HCT116 (cell line): ENCODE data around the gene C10orf95.
A peak's percentile ranks its signal among the peaks of the same experiment; 100 is the strongest.

Experiments
- CEBPB ChIP-seq: IDR thresholded peaks from 2 replicates; pipeline ENCODE4 v1.6.1; 2012; ENCODE audit warnings: low read depth
- EZH2 ChIP-seq: fragments of 200-600 bp; sonication (generic); IDR thresholded peaks from 2 replicates; pipeline ENCODE4 v1.6.1; 2017; ENCODE audit warnings: antibody characterized with exemption, mixed run types
- EZH2phosphoT487 ChIP-seq: fragments of 200-600 bp; IDR thresholded peaks from 2 replicates; pipeline ENCODE4 v1.6.1; 2018; ENCODE audit warnings: antibody characterized with exemption, borderline replicate concordance
- MAX ChIP-seq: IDR thresholded peaks from 2 replicates; pipeline ENCODE4 v1.6.1; 2012
- POLR2A ChIP-seq: IDR thresholded peaks from 2 replicates; pipeline ENCODE4 v1.7.0; 2011; ENCODE audit warnings: borderline replicate concordance; ENCODE audit not compliant: insufficient read depth, insufficient read length; ENCODE audit errors: extremely low read depth
- POLR2AphosphoS5 ChIP-seq: IDR thresholded peaks from 2 replicates; pipeline ENCODE4 v1.6.1; 2011; ENCODE audit warnings: mild to moderate bottlenecking, low read depth, low read length, moderate library complexity
- TF ChIP-seq, protein P1 (sequence below), 3 experiments: fragments of 200-600 bp in 1 of 3; sonication (generic) in 1 of 3; IDR thresholded peaks in 2 of 3; conservative IDR thresholded peaks in 1 of 3; 2 replicates each; pipeline ENCODE4 v1.5.1; 2012 to 2017; ENCODE audit warnings: low read depth in 2 of 3, low read length in 2 of 3, antibody characterized with exemption in 1 of 3, borderline replicate concordance in 1 of 3, control low read depth in 1 of 3, mild to moderate bottlenecking in 1 of 3, mixed read lengths in 1 of 3, mixed run types in 1 of 3, moderate library complexity in 1 of 3; ENCODE audit not compliant: insufficient read depth in 1 of 3
- TF ChIP-seq, protein P2 (sequence below): IDR thresholded peaks from 2 replicates; pipeline ENCODE4 v1.6.1; 2012; ENCODE audit warnings: low read depth

GRCh38 chr10:102432162-102432950, 19.0 kb downstream of the C10orf95 start, which contains the start of gene CUEDC2:
- peak; percentile 84 for TF ChIP-seq POLR2A
- no peak for TF ChIP-seq CEBPB
- no peak for TF ChIP-seq EZH2
- TF ChIP-seq, protein P1, sequence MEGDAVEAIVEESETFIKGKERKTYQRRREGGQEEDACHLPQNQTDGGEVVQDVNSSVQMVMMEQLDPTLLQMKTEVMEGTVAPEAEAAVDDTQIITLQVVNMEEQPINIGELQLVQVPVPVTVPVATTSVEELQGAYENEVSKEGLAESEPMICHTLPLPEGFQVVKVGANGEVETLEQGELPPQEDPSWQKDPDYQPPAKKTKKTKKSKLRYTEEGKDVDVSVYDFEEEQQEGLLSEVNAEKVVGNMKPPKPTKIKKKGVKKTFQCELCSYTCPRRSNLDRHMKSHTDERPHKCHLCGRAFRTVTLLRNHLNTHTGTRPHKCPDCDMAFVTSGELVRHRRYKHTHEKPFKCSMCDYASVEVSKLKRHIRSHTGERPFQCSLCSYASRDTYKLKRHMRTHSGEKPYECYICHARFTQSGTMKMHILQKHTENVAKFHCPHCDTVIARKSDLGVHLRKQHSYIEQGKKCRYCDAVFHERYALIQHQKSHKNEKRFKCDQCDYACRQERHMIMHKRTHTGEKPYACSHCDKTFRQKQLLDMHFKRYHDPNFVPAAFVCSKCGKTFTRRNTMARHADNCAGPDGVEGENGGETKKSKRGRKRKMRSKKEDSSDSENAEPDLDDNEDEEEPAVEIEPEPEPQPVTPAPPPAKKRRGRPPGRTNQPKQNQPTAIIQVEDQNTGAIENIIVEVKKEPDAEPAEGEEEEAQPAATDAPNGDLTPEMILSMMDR (IDR thresholded peaks at IDR 0.05 in 2 of 3, conservative IDR thresholded peaks at IDR 0.05 in 1 of 3; ENCODE audit: borderline replicate concordance in 1 of 3, insufficient read depth in 1 of 3, low read depth in 2 of 3, low read length in 2 of 3): no peak
- no peak for TF ChIP-seq MAX
- peak; percentile 89 for TF ChIP-seq POLR2AphosphoS5
- TF ChIP-seq EZH2phosphoT487: no peak
- TF ChIP-seq, protein P2, sequence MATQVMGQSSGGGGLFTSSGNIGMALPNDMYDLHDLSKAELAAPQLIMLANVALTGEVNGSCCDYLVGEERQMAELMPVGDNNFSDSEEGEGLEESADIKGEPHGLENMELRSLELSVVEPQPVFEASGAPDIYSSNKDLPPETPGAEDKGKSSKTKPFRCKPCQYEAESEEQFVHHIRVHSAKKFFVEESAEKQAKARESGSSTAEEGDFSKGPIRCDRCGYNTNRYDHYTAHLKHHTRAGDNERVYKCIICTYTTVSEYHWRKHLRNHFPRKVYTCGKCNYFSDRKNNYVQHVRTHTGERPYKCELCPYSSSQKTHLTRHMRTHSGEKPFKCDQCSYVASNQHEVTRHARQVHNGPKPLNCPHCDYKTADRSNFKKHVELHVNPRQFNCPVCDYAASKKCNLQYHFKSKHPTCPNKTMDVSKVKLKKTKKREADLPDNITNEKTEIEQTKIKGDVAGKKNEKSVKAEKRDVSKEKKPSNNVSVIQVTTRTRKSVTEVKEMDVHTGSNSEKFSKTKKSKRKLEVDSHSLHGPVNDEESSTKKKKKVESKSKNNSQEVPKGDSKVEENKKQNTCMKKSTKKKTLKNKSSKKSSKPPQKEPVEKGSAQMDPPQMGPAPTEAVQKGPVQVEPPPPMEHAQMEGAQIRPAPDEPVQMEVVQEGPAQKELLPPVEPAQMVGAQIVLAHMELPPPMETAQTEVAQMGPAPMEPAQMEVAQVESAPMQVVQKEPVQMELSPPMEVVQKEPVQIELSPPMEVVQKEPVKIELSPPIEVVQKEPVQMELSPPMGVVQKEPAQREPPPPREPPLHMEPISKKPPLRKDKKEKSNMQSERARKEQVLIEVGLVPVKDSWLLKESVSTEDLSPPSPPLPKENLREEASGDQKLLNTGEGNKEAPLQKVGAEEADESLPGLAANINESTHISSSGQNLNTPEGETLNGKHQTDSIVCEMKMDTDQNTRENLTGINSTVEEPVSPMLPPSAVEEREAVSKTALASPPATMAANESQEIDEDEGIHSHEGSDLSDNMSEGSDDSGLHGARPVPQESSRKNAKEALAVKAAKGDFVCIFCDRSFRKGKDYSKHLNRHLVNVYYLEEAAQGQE: no peak
